KMS-11 (cell line): Measurements from ENCODE around the gene CDC42BPB.

Experiments
- H2AFZ ChIP-seq: fragments of 200-600 bp; sonication (generic); 2 replicates; pipeline ENCODE4 v1.6.1; 2016; ENCODE audit warnings: antibody characterized with exemption, mixed run types, low read depth
- H3K27ac ChIP-seq: fragments of 200-600 bp; sonication (generic); 2 replicates; pipeline ENCODE4 v1.6.1; 2016; ENCODE audit warnings: mild to moderate bottlenecking, mixed run types
- H3K27me3 ChIP-seq: fragments of 200-600 bp; sonication (generic); 2 replicates; pipeline ENCODE4 v1.6.1; 2017; ENCODE audit warnings: mild to moderate bottlenecking, low read depth, mixed run types, moderate library complexity; ENCODE audit not compliant: insufficient read depth
- H3K36me3 ChIP-seq: fragments of 200-600 bp; sonication (generic); 2 replicates; pipeline ENCODE4 v1.6.1; 2017; ENCODE audit warnings: mild to moderate bottlenecking, mixed run types; ENCODE audit not compliant: insufficient read depth
- H3K4me1 ChIP-seq: fragments of 200-600 bp; sonication (generic); 2 replicates; pipeline ENCODE4 v1.6.1; 2016; ENCODE audit warnings: mild to moderate bottlenecking, low read depth, mixed run types; ENCODE audit not compliant: poor library complexity, severe bottlenecking
- H3K4me2 ChIP-seq: fragments of 200-600 bp; sonication (generic); 2 replicates; pipeline ENCODE4 v1.7.0; 2016; ENCODE audit warnings: mild to moderate bottlenecking, mixed run types
- H3K4me3 ChIP-seq: fragments of 200-600 bp; sonication (generic); IDR thresholded peaks from 2 replicates; pipeline ENCODE4 v1.6.1; 2017; ENCODE audit warnings: low read depth, low read length, mixed read lengths; ENCODE audit not compliant: insufficient read depth
- H3K79me2 ChIP-seq: fragments of 200-600 bp; sonication (generic); 2 replicates; pipeline ENCODE4 v1.6.1; 2016; ENCODE audit warnings: low read depth, mixed run types; ENCODE audit not compliant: insufficient read depth
- H3K9ac ChIP-seq: fragments of 200-600 bp; sonication (generic); 2 replicates; pipeline ENCODE4 v1.6.1; 2016; ENCODE audit warnings: mild to moderate bottlenecking, mixed run types
- H4K20me1 ChIP-seq: fragments of 200-600 bp; sonication (generic); 2 replicates; pipeline ENCODE4 v1.6.1; 2016; ENCODE audit warnings: mild to moderate bottlenecking, mixed run types; ENCODE audit not compliant: insufficient read depth
- TF ChIP-seq, protein P1 (sequence below): fragments of 200-600 bp; sonication (generic); conservative IDR thresholded peaks from 2 replicates; pipeline ENCODE4 v1.6.1; 2017; ENCODE audit warnings: low read depth, mild to moderate bottlenecking, antibody characterized with exemption, low read length, moderate library complexity, mixed read lengths

Gene CDC42BPB

GRCh38 chr14:102944448-102945330 is 112.7 kb downstream of the CDC42BPB start:
- H3K4me1 ChIP-seq: no peaks in the 10 kb centered on the region
- H4K20me1 ChIP-seq: no peaks in the 10 kb centered on the region
- H3K9ac ChIP-seq: no peak overlapping the region
- no peak overlapping the region for H3K4me3 ChIP-seq
- TF ChIP-seq, protein P1, sequence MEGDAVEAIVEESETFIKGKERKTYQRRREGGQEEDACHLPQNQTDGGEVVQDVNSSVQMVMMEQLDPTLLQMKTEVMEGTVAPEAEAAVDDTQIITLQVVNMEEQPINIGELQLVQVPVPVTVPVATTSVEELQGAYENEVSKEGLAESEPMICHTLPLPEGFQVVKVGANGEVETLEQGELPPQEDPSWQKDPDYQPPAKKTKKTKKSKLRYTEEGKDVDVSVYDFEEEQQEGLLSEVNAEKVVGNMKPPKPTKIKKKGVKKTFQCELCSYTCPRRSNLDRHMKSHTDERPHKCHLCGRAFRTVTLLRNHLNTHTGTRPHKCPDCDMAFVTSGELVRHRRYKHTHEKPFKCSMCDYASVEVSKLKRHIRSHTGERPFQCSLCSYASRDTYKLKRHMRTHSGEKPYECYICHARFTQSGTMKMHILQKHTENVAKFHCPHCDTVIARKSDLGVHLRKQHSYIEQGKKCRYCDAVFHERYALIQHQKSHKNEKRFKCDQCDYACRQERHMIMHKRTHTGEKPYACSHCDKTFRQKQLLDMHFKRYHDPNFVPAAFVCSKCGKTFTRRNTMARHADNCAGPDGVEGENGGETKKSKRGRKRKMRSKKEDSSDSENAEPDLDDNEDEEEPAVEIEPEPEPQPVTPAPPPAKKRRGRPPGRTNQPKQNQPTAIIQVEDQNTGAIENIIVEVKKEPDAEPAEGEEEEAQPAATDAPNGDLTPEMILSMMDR: no peak
- no peaks in the 10 kb centered on the region for H3K36me3 ChIP-seq
- no peak overlapping the region for H3K4me2 ChIP-seq
- H3K27ac ChIP-seq: no peak overlapping the region
- H2AFZ ChIP-seq: no peak overlapping the region
- H3K27me3 ChIP-seq: no peaks in the 10 kb centered on the region
- H3K79me2 ChIP-seq: no peaks in the 10 kb centered on the region

DNA sequence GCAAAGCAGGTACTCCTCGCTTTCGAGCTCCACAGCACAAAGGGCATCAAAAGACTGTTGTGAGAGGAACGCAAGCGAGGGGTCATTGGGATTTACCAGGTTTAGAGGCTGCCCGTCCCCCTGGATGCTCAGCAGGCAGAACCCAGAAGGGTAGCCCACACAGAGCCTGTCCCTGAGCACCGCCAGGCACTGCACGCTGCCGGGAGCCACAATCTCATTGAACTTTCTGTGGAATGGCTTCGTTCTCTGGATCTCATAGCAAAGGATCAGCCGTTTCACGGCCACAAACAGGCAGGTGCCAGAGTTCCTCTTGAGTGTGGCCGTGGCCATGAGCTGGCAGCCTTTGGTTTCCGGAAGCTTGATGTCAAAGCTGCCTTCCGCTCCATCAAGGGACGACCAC is 113.4 kb downstream of the CDC42BPB start:
- Histone ChIP-seq H2AFZ (no peak overlapping the region), H4K20me1 (no peaks in the 10 kb centered on the region), H3K36me3 (no peaks in the 10 kb centered on the region), H3K9ac (no peak overlapping the region), H3K4me1 (no peaks in the 10 kb centered on the region), H3K4me3 (no peak overlapping the region), H3K4me2 (no peak overlapping the region), H3K27me3 (no peaks in the 10 kb centered on the region), H3K27ac (no peak overlapping the region), H3K79me2 (no peaks in the 10 kb centered on the region)
- TF ChIP-seq, protein P1: no peak

DNA sequence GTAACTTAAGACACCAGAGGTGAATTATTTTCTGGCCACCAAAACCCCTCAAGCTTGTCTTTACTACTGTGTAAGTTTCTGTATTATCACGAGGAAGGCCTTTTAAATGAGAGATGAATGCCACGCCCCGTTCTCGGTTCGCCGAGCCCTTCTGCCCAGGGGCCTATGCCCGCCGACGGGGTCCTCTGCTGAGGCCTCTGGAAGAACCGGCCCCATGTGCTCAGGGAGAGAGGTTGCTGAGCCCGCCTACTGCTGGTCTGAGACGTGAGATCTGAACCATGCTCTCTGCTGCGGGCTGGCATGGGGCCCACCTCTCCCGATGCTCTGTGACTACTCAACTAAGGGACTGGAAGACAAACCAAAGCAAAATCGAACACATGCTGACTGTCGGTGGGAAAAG is 113.9 kb downstream of the CDC42BPB start:
- H3K79me2 ChIP-seq: no peaks in the 10 kb centered on the region
- H4K20me1 ChIP-seq: no peaks in the 10 kb centered on the region
- no peak overlapping the region for H3K4me3 ChIP-seq
- TF ChIP-seq, protein P1: no peak
- H3K4me2 ChIP-seq: no peak overlapping the region
- no peak overlapping the region for H2AFZ ChIP-seq
- H3K4me1 ChIP-seq: no peaks in the 10 kb centered on the region
- H3K27ac ChIP-seq: no peak overlapping the region
- no peak overlapping the region for H3K9ac ChIP-seq
- no peaks in the 10 kb centered on the region for H3K36me3 ChIP-seq
- no peaks in the 10 kb centered on the region for H3K27me3 ChIP-seq

DNA sequence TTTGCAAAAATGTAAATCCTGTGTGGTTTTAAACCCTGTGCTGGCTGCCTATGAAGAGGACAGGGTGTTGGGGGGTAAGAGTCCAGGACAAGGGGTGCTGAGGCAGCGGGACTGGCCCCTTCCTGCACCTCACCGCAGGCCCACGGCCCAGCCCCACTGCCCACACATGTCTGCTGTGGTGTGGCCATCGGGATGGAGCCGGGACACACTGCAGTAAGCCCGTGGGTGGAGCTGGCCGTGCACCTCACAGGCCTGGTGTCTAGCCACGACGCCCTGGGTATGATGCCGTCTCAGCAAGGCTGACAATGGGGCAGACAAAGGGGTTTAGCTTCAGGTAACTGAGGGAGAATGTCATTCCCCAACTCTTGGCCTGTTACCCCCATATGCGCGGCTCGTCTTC is 115.3 kb downstream of the CDC42BPB start:
- Histone ChIP-seq H3K79me2 (no peaks in the 10 kb centered on the region), H3K27me3 (no peaks in the 10 kb centered on the region), H4K20me1 (no peaks in the 10 kb centered on the region), H3K27ac (no peak overlapping the region), H3K4me2 (no peak overlapping the region), H3K9ac (no peak overlapping the region), H3K36me3 (no peaks in the 10 kb centered on the region), H3K4me3 (no peak overlapping the region), H3K4me1 (no peaks in the 10 kb centered on the region), H2AFZ (no peak overlapping the region)
- TF ChIP-seq, protein P1: no peak
